ENCODE measurements around the gene BNC2. TPM values are rescaled to one million over a fixed set of nuclear protein-coding genes. Genes with fewer than 3 reads are reported as not detected.
A peak's percentile ranks its signal among the peaks of the same experiment; 100 is the strongest.

BNC2 gene
- total and polyA plus RNA-seq, 2 donors (not counting 1 experiment from before 2014, with no cell fraction given) = 34.7 to 39.1 TPM

DNA sequence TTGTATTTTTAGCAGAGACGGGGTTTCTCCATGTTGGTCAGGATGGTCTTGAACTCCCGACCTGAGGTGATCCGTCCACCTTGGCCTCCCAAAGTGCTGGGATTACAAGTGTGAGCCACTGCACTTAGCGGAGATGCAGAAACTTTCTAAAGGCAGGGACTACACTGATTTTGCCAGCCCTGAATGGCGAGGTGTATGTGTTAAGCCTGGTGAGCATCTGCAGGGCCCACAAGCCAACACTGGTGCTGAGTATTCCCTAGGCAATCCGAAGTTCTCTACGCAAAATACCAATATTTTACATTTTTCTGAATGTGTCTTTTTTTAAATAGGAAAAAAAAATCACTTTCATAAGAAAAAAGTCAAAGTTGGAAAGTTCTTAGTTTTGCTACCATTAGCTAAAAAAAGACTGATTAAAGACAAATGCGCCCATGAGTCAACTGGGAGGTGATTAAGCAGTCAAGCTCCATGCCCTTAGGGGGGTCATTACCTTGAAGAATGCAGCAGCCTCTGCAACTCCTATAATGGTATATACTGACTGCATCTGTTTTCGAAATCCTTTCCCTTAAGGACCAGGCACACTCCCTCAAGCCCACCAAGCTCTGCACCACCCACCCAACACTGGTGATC is 502.8 kb downstream of the BNC2 start:
- H2AFZ ChIP-seq (ENCODE audit: low read length) = no peak overlapping the region
- peak in 1 of 2 donors; percentile 70 for DNase-seq (ENCODE audit: low read depth in 2 of 2)
- H3K4me3 ChIP-seq (replicated peaks in 1 of 4; ENCODE audit: control extremely low read depth in 1 of 4, insufficient read depth in 1 of 4, low read depth in 3 of 4, low read length in 4 of 4) = no peak overlapping the region
- no peaks in the 10 kb centered on the region for H3K27me3 ChIP-seq (ENCODE audit: control insufficient read depth, insufficient read depth, low read length)
- peaks cover 3% of the 10 kb centered on the region for H3K4me1 ChIP-seq (ENCODE audit: control insufficient read depth, extremely low read depth, insufficient read depth, low read length)
- no peaks in the 10 kb centered on the region for H3K79me2 ChIP-seq (ENCODE audit: control insufficient read depth, insufficient read depth, low read length)
- H3K9me3 ChIP-seq (ENCODE audit: control insufficient read depth, insufficient read depth, low read depth, low read length) = no peaks in the 10 kb centered on the region
- no peak overlapping the region for H3K9ac ChIP-seq (ENCODE audit: insufficient read depth, low read length)
- no peaks in the 10 kb centered on the region for H3K36me3 ChIP-seq (ENCODE audit: control insufficient read depth, insufficient read depth, low read length)
- H4K20me1 ChIP-seq (ENCODE audit: control insufficient read depth, extremely low read depth, insufficient read depth, low read length) = no peaks in the 10 kb centered on the region
- peak overlapping the region; percentile 19 for H3K4me2 ChIP-seq (ENCODE audit: extremely low read depth, insufficient read depth, low read length)
- TF ChIP-seq, protein P1, sequence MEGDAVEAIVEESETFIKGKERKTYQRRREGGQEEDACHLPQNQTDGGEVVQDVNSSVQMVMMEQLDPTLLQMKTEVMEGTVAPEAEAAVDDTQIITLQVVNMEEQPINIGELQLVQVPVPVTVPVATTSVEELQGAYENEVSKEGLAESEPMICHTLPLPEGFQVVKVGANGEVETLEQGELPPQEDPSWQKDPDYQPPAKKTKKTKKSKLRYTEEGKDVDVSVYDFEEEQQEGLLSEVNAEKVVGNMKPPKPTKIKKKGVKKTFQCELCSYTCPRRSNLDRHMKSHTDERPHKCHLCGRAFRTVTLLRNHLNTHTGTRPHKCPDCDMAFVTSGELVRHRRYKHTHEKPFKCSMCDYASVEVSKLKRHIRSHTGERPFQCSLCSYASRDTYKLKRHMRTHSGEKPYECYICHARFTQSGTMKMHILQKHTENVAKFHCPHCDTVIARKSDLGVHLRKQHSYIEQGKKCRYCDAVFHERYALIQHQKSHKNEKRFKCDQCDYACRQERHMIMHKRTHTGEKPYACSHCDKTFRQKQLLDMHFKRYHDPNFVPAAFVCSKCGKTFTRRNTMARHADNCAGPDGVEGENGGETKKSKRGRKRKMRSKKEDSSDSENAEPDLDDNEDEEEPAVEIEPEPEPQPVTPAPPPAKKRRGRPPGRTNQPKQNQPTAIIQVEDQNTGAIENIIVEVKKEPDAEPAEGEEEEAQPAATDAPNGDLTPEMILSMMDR (conservative IDR thresholded peaks at IDR 0.05 in 1 of 2, IDR thresholded peaks at IDR 0.05 in 1 of 2; ENCODE audit: low read depth in 1 of 2, low read length in 2 of 2) = no peak
- no peak for TF ChIP-seq EZH2 (IDR thresholded peaks at IDR 0.05; ENCODE audit: low read length, missing control alignments)
- no peak overlapping the region for H3K27ac ChIP-seq (ENCODE audit: insufficient read depth, low read length)

DNA sequence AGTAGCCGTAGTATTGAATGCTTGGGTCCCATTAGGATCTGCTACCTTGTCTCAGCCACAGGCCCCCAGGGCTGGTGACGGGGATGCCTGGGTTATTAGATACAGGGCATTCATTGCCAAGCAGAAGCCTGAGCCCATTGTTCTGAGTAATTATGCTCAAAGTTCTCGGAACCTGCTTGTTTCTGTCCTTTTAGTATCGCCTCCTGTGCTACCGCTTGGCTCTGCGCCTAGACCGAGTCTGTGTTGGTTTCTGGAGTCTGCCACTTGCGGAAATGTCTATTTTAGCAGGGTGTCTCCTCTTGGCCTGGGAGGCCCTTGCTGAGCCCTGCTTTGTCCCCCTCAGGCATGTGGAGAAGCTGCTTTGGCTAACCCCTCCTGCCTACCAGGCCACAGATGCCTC is 506.1 kb downstream of the BNC2 start:
- H4K20me1 ChIP-seq (ENCODE audit: control insufficient read depth, extremely low read depth, insufficient read depth, low read length) = no peaks in the 10 kb centered on the region
- H2AFZ ChIP-seq (ENCODE audit: low read length) = no peak overlapping the region
- H3K4me1 ChIP-seq (ENCODE audit: control insufficient read depth, extremely low read depth, insufficient read depth, low read length) = peaks cover 3% of the 10 kb centered on the region
- no peaks in the 10 kb centered on the region for H3K36me3 ChIP-seq (ENCODE audit: control insufficient read depth, insufficient read depth, low read length)
- H3K9me3 ChIP-seq (ENCODE audit: control insufficient read depth, insufficient read depth, low read depth, low read length) = no peaks in the 10 kb centered on the region
- no peak overlapping the region for H3K9ac ChIP-seq (ENCODE audit: insufficient read depth, low read length)
- H3K4me2 ChIP-seq (ENCODE audit: extremely low read depth, insufficient read depth, low read length) = no peak overlapping the region
- H3K79me2 ChIP-seq (ENCODE audit: control insufficient read depth, insufficient read depth, low read length) = no peaks in the 10 kb centered on the region
- H3K4me3 ChIP-seq (replicated peaks in 1 of 4; ENCODE audit: control extremely low read depth in 1 of 4, insufficient read depth in 1 of 4, low read depth in 3 of 4, low read length in 4 of 4) = no peak overlapping the region
- TF ChIP-seq, protein P1 (conservative IDR thresholded peaks at IDR 0.05 in 1 of 2, IDR thresholded peaks at IDR 0.05 in 1 of 2; ENCODE audit: low read depth in 1 of 2, low read length in 2 of 2) = no peak
- TF ChIP-seq EZH2 (IDR thresholded peaks at IDR 0.05; ENCODE audit: low read length, missing control alignments) = no peak
- H3K27me3 ChIP-seq (ENCODE audit: control insufficient read depth, insufficient read depth, low read length) = no peaks in the 10 kb centered on the region
- no peak overlapping the region for H3K27ac ChIP-seq (ENCODE audit: insufficient read depth, low read length)
- no peak for DNase-seq (ENCODE audit: low read depth in 2 of 2)

DNA sequence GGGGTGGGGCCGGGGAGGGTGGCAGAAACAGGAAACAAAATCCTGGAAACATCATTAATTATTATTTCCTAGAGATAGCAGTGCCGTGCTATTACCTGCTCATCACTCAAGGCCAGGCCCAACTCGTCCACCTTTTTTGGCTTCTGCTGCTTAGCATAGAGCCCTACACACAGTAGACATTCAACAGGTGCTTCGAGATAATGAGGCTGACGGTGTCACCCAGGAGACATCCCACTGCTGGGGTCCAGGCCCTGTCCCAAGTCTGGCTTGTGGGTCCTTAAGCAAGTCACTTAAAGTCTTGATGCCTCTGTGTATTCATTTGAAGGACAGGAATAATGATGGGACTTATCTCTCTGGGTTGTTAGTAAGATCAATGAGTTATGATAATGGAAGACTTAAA is 506.6 kb downstream of the BNC2 start:
- H3K36me3 ChIP-seq (ENCODE audit: control insufficient read depth, insufficient read depth, low read length) = no peaks in the 10 kb centered on the region
- TF ChIP-seq EZH2 (IDR thresholded peaks at IDR 0.05; ENCODE audit: low read length, missing control alignments) = no peak
- TF ChIP-seq, protein P1 (conservative IDR thresholded peaks at IDR 0.05 in 1 of 2, IDR thresholded peaks at IDR 0.05 in 1 of 2; ENCODE audit: low read depth in 1 of 2, low read length in 2 of 2) = no peak
- H3K9me3 ChIP-seq (ENCODE audit: control insufficient read depth, insufficient read depth, low read depth, low read length) = no peaks in the 10 kb centered on the region
- H3K4me1 ChIP-seq (ENCODE audit: control insufficient read depth, extremely low read depth, insufficient read depth, low read length) = peaks cover 3% of the 10 kb centered on the region
- no peak for DNase-seq (ENCODE audit: low read depth in 2 of 2)
- no peaks in the 10 kb centered on the region for H3K79me2 ChIP-seq (ENCODE audit: control insufficient read depth, insufficient read depth, low read length)
- no peak overlapping the region for H3K27ac ChIP-seq (ENCODE audit: insufficient read depth, low read length)
- no peak overlapping the region for H3K4me2 ChIP-seq (ENCODE audit: extremely low read depth, insufficient read depth, low read length)
- H2AFZ ChIP-seq (ENCODE audit: low read length) = no peak overlapping the region
- no peak overlapping the region for H3K4me3 ChIP-seq (replicated peaks in 1 of 4; ENCODE audit: control extremely low read depth in 1 of 4, insufficient read depth in 1 of 4, low read depth in 3 of 4, low read length in 4 of 4)
- H3K9ac ChIP-seq (ENCODE audit: insufficient read depth, low read length) = no peak overlapping the region
- H3K27me3 ChIP-seq (ENCODE audit: control insufficient read depth, insufficient read depth, low read length) = no peaks in the 10 kb centered on the region
- H4K20me1 ChIP-seq (ENCODE audit: control insufficient read depth, extremely low read depth, insufficient read depth, low read length) = no peaks in the 10 kb centered on the region

Data from fibroblast of lung (primary cell).